ENCODE results near the gene RETSAT. TPM values are rescaled to one million over a fixed set of nuclear protein-coding genes. Genes with fewer than 3 reads are reported as not detected.
"Not testable (repeated sequence)": the region's sequence is repeated elsewhere in the genome, so short reads cannot be mapped to it uniquely, and the experiment has no call there.

The RETSAT gene
- polyA plus RNA-seq, 2 donors, result 35.3 to 46.2 TPM

DNA sequence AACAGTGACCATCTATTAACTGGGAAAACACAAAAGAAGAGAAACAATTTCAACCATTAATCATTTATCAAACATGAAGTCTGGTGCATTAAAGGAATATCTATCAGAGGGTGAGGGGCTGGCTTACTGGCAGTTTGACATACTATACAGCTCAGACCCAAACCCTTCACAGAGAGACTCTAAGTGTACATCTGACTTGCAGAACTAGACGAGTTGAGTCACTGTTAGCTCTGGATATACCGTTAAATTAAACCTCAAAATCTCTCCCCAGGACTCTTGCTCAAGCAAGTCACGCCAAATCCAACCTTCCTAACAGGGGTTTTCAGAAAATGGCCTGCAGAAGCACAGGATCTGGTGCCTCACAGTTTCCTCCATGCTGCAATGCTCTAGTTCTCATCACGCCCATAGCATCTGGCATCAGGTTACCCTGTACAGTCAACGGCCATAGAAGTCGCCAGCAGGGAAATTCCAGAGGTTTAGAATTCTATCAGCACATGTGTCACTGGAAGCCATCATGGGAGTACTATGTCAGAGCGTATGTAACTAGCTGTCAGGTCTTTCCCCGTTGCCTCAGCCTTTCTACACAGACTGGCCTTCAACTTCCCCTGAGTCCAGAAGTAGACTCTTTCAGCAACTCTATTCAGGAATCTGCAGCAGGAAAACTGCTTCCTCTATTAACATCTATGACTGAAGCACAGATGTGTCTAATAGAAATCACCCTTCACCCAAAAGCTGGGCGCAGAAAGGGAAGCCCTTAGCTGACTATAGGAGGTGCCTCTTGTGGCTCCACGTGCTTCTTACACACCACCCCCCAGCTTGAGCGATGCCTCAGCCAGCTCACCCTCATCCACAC lies 35.9 kb downstream of the RETSAT start:
- WGBS, 2 donors, result 59 to 63% methylated on average over 11 of the region's 11 CpGs
- Histone ChIP-seq H3K4me1 (ENCODE audit: control insufficient read depth in 2 of 2, insufficient read depth in 2 of 2, low read length in 1 of 2) (peaks cover 0 to under 1% of the 10 kb centered on the region in 2 donors), H3K4me3 (ENCODE audit: low read depth in 1 of 2, low read length in 2 of 2) (no peak overlapping the region), H3K9me3 (ENCODE audit: control insufficient read depth in 2 of 2, insufficient read depth in 1 of 2, low read depth in 1 of 2, low read length in 1 of 2) (no peaks in the 10 kb centered on the region), H3K27me3 (ENCODE audit: control insufficient read depth in 1 of 2, insufficient read depth in 2 of 2, low read length in 2 of 2) (no peaks in the 10 kb centered on the region), H3K36me3 (ENCODE audit: control insufficient read depth in 2 of 2, insufficient read depth in 2 of 2, low read length in 1 of 2) (peaks cover 16 to 20% of the 10 kb centered on the region in 2 donors), H3K27ac (ENCODE audit: low read depth in 2 of 2, low read length in 1 of 2) (peak overlapping the region in 1 of 2 donors; percentile 11)

DNA sequence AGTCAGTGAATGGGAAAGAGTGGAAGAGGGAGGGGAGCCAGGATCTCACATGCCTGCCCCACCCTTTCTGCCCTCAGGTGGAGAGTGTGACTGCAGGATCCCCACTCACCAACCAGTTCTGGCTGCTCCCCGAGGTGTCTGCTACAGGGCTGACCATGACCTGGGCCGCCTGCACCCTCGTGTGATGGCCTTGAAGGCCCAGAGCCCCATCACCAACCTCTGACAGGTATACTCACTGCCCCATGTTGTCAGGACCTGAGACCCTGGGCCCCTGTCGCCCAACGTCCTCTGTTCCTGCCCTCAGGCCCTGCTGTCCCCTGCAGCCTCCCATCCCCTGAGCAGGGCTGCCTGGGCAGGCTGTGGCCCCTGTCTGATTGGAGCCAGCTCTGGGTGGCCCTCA lies 38.4 kb downstream of the RETSAT start:
- 57 to 63% methylated on average over 3 to 5 of the region's 5 CpGs for WGBS, 2 donors
- H3K36me3 ChIP-seq (ENCODE audit: control insufficient read depth in 2 of 2, insufficient read depth in 2 of 2, low read length in 1 of 2), result peaks cover 10 to 14% of the 10 kb centered on the region in 2 donors

DNA sequence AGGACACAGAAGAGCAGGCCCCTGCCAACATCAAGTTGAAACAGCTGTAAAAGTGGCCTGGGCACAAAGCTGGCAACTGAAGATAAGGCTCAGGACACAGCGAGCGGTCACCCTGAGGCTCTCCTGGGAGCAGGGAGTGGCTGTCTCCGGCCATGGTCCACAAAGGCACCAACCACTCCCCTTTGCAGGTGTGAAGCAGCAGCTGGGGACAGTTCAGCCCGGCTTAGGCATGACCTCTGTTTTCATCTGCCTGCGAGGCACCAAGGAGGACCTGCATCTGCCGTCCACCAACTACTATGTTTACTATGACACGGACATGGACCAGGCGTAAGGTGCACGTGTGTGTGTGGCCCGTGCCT lies 39.5 kb downstream of the RETSAT start:
- Histone ChIP-seq H3K4me1 (ENCODE audit: control insufficient read depth in 2 of 2, insufficient read depth in 2 of 2, low read length in 1 of 2) (no peaks in the 10 kb centered on the region), H3K4me3 (ENCODE audit: low read depth in 1 of 2, low read length in 2 of 2) (no peak overlapping the region), H3K9me3 (ENCODE audit: control insufficient read depth in 2 of 2, insufficient read depth in 1 of 2, low read depth in 1 of 2, low read length in 1 of 2) (no peaks in the 10 kb centered on the region), H3K27me3 (ENCODE audit: control insufficient read depth in 1 of 2, insufficient read depth in 2 of 2, low read length in 2 of 2) (no peaks in the 10 kb centered on the region), H3K27ac (ENCODE audit: low read depth in 2 of 2, low read length in 1 of 2) (no peak overlapping the region), H3K36me3 (ENCODE audit: control insufficient read depth in 2 of 2, insufficient read depth in 2 of 2, low read length in 1 of 2) (peaks cover 4 to 13% of the 10 kb centered on the region in 2 donors)
- WGBS, 2 donors, result 74 to 85% methylated on average over 10 of the region's 10 CpGs

More for the DNA sequence above, 38.4 kb downstream of the RETSAT start:
- not testable (repeated sequence) for H3K4me1 ChIP-seq (ENCODE audit: control insufficient read depth in 2 of 2, insufficient read depth in 2 of 2, low read length in 1 of 2); H3K9me3 ChIP-seq (ENCODE audit: control insufficient read depth in 2 of 2, insufficient read depth in 1 of 2, low read depth in 1 of 2, low read length in 1 of 2); H3K27me3 ChIP-seq (ENCODE audit: control insufficient read depth in 1 of 2, insufficient read depth in 2 of 2, low read length in 2 of 2); H3K4me3 ChIP-seq (ENCODE audit: low read depth in 1 of 2, low read length in 2 of 2); H3K27ac ChIP-seq (ENCODE audit: low read depth in 2 of 2, low read length in 1 of 2)

DNA sequence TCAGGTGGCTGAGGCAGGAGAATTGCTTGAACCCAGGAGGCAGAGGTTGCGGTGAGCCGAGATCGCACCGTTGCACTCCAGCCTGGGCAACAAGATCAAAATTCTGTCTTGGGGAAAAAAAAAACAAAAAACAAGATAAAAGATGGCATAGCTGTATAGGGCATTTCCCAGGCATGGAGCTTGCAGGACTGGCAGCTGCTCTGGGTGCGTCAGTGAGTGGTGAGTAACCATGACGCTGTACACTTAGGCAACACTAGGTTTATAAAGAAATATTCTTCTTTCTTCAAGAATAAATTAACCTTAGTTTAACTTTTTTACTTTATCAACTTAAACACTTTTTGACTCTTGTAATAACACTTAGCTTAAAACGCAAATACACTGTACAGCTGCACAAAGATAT lies 41.9 kb downstream of the RETSAT start:
- Histone ChIP-seq H3K4me1 (ENCODE audit: control insufficient read depth in 2 of 2, insufficient read depth in 2 of 2, low read length in 1 of 2) (peaks cover 0 to 3% of the 10 kb centered on the region in 2 donors), H3K27ac (ENCODE audit: low read depth in 2 of 2, low read length in 1 of 2) (no peak overlapping the region), H3K36me3 (ENCODE audit: control insufficient read depth in 2 of 2, insufficient read depth in 2 of 2, low read length in 1 of 2) (peaks cover 4 to 12% of the 10 kb centered on the region in 2 donors), H3K27me3 (ENCODE audit: control insufficient read depth in 1 of 2, insufficient read depth in 2 of 2, low read length in 2 of 2) (no peaks in the 10 kb centered on the region), H3K4me3 (ENCODE audit: low read depth in 1 of 2, low read length in 2 of 2) (no peak overlapping the region), H3K9me3 (ENCODE audit: control insufficient read depth in 2 of 2, insufficient read depth in 1 of 2, low read depth in 1 of 2, low read length in 1 of 2) (no peaks in the 10 kb centered on the region)
- 69 to 80% methylated on average over 7 of the region's 7 CpGs for WGBS, 2 donors

DNA sequence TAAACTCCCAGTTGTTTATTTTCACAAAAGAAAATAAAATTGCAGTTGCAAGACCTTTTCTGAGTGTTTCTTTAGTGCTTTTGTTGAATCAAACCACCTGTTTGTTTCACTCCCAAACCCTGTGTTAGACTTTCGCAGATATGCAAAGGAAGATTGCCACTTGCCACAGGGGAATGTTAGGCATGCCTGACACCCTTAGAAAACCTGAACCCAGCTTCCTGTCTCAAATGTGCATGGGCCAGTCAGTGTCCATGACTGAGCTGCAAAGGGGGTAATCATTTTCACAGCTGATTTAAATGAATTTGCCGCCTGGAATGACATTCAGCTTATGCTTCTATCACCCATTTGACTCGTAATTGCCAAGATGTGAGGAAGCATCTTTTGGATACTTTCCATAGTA lies 44.0 kb downstream of the RETSAT start:
- WGBS, 2 donors, result 70 to 75% methylated on average over 3 of the region's 3 CpGs
- no peak overlapping the region for H3K4me3 ChIP-seq (ENCODE audit: low read depth in 1 of 2, low read length in 2 of 2)
- no peaks in the 10 kb centered on the region for H3K9me3 ChIP-seq (ENCODE audit: control insufficient read depth in 2 of 2, insufficient read depth in 1 of 2, low read depth in 1 of 2, low read length in 1 of 2)
- peaks cover 0 to 10% of the 10 kb centered on the region in 2 donors for H3K36me3 ChIP-seq (ENCODE audit: control insufficient read depth in 2 of 2, insufficient read depth in 2 of 2, low read length in 1 of 2)
- peaks cover 0 to 3% of the 10 kb centered on the region in 2 donors for H3K4me1 ChIP-seq (ENCODE audit: control insufficient read depth in 2 of 2, insufficient read depth in 2 of 2, low read length in 1 of 2)
- H3K27ac ChIP-seq (ENCODE audit: low read depth in 2 of 2, low read length in 1 of 2), result no peak overlapping the region
- H3K27me3 ChIP-seq (ENCODE audit: control insufficient read depth in 1 of 2, insufficient read depth in 2 of 2, low read length in 2 of 2), result no peaks in the 10 kb centered on the region

DNA sequence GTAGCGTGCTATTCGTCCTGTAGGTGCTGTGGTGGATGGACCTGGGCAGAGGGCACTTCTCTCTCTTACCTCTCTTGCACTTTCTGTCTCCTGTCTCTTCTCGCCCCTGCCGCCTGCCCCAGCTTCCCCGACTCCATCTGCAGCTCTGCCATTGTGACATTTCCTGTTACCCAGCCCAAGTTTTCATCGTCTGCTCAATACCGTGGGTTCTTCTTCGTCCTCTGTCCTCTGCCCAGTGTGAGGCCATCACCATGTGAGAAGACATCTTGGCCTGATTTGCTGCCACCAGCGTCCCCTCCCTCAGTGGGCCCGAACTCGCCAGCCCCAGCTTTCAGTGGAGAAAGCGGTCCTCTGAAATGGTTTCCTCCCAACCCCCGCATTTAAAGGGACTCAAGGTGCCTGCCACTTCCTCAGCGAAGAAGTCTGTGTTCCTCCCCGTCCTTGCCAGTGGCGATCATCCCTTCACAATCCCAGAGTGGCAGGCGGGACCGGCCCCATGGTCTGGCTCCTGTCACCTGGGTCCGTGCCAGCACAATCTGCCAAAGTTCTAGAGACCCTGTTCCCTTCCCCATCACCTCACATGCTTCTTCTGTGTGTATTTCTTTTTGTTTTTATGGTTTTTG lies 44.5 kb downstream of the RETSAT start:
- Histone ChIP-seq H3K36me3 (ENCODE audit: control insufficient read depth in 2 of 2, insufficient read depth in 2 of 2, low read length in 1 of 2) (peaks cover 0 to 5% of the 10 kb centered on the region in 2 donors), H3K27ac (ENCODE audit: low read depth in 2 of 2, low read length in 1 of 2) (no peak overlapping the region), H3K9me3 (ENCODE audit: control insufficient read depth in 2 of 2, insufficient read depth in 1 of 2, low read depth in 1 of 2, low read length in 1 of 2) (no peaks in the 10 kb centered on the region), H3K27me3 (ENCODE audit: control insufficient read depth in 1 of 2, insufficient read depth in 2 of 2, low read length in 2 of 2) (no peaks in the 10 kb centered on the region), H3K4me3 (ENCODE audit: low read depth in 1 of 2, low read length in 2 of 2) (no peak overlapping the region), H3K4me1 (ENCODE audit: control insufficient read depth in 2 of 2, insufficient read depth in 2 of 2, low read length in 1 of 2) (peaks cover 0 to 3% of the 10 kb centered on the region in 2 donors)
- WGBS, 2 donors, result 70% methylated on average over 19 of the region's 19 CpGs

DNA sequence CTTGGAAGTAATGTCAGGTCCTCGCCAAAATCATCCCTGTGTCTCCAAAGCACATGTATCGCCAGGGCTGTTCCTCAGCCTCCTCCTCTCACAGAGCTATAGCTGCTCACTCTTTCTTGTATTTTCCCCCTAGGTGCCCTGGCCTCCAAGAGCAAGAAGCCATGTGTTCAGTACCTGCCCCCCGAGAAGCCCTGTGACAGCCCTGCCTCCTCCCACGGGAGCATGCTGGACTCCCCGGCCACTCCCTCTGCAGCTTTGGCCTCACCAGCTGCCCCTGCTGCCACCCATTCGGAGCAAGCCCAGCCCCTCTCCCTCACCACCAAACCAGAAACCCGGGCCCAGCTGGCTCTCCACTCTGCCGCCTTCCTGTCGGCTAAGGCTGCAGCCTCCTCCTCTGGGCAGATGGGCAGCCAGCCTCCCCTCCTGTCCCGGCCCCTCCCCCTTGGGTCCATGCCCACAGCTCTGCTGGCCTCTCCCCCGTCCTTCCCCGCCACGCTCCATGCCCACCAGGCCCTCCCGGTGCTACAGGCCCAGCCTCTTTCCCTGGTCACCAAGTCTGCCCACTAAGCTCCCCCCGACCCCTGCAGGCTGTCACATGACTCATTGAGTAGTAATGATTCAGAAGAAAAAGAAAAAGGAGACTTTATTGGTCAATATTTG lies 45.3 kb downstream of the RETSAT start:
- peak overlapping the region in 1 of 2 donors; percentile 11 for H3K27ac ChIP-seq (ENCODE audit: low read depth in 2 of 2, low read length in 1 of 2)
- H3K36me3 ChIP-seq (ENCODE audit: control insufficient read depth in 2 of 2, insufficient read depth in 2 of 2, low read length in 1 of 2), result peaks cover 2 to 4% of the 10 kb centered on the region in 2 donors
- H3K9me3 ChIP-seq (ENCODE audit: control insufficient read depth in 2 of 2, insufficient read depth in 1 of 2, low read depth in 1 of 2, low read length in 1 of 2), result no peaks in the 10 kb centered on the region
- 43 to 47% methylated on average over 15 of the region's 15 CpGs for WGBS, 2 donors
- H3K4me1 ChIP-seq (ENCODE audit: control insufficient read depth in 2 of 2, insufficient read depth in 2 of 2, low read length in 1 of 2), result peaks cover 0 to 3% of the 10 kb centered on the region in 2 donors
- no peak overlapping the region for H3K4me3 ChIP-seq (ENCODE audit: low read depth in 1 of 2, low read length in 2 of 2)
- H3K27me3 ChIP-seq (ENCODE audit: control insufficient read depth in 1 of 2, insufficient read depth in 2 of 2, low read length in 2 of 2), result no peaks in the 10 kb centered on the region

DNA sequence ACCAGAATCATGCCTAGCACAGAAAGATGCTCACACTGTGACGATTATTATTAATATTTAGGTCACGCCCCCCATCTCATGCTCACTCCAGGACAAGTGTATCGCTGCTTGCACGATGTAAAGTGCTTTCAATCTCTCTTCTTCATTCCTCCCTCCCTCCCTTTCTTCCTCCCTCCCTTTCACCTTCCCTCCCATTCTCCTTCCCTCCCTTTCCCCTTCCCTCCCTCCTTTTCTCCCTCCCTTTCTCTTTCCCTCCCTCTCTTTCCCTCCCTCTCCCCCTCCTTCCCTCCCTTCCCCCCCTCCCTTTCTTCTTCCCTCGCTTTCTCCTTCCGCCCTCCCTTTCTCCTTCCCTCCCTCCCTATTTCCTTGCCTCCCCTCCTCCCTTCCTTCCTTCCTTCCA lies 46.1 kb downstream of the RETSAT start:
- 80 to 83% methylated on average over 6 of the region's 6 CpGs for WGBS, 2 donors
- Histone ChIP-seq H3K27ac (ENCODE audit: low read depth in 2 of 2, low read length in 1 of 2) (no peak overlapping the region), H3K27me3 (ENCODE audit: control insufficient read depth in 1 of 2, insufficient read depth in 2 of 2, low read length in 2 of 2) (no peaks in the 10 kb centered on the region), H3K9me3 (ENCODE audit: control insufficient read depth in 2 of 2, insufficient read depth in 1 of 2, low read depth in 1 of 2, low read length in 1 of 2) (no peaks in the 10 kb centered on the region), H3K36me3 (ENCODE audit: control insufficient read depth in 2 of 2, insufficient read depth in 2 of 2, low read length in 1 of 2) (peaks cover 2 to 4% of the 10 kb centered on the region in 2 donors), H3K4me3 (ENCODE audit: low read depth in 1 of 2, low read length in 2 of 2) (no peak overlapping the region), H3K4me1 (ENCODE audit: control insufficient read depth in 2 of 2, insufficient read depth in 2 of 2, low read length in 1 of 2) (peaks cover 0 to 3% of the 10 kb centered on the region in 2 donors)

DNA sequence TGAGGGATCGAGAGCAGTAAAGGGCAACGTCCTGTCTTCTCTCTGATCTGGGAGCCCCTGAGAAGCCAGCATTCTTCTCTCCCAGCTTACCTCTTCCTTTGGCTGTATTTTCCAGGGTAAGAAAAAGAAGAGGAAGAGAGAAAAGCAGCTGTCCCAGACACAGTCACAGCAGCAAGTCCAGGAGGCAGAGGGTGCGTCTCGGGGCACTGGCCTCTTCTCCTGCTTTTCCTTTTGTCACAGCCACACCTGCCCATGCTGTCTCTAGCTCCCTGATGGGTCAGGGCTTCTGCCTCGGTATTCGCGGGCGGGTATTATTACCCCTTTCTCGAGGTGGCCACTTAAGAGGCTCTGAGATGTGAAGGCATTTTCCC lies 46.8 kb downstream of the RETSAT start:
- Histone ChIP-seq H3K4me3 (ENCODE audit: low read depth in 1 of 2, low read length in 2 of 2) (no peak overlapping the region), H3K27ac (ENCODE audit: low read depth in 2 of 2, low read length in 1 of 2) (no peak overlapping the region), H3K4me1 (ENCODE audit: control insufficient read depth in 2 of 2, insufficient read depth in 2 of 2, low read length in 1 of 2) (peaks cover 0 to 3% of the 10 kb centered on the region in 2 donors), H3K36me3 (ENCODE audit: control insufficient read depth in 2 of 2, insufficient read depth in 2 of 2, low read length in 1 of 2) (peaks cover 2 to 4% of the 10 kb centered on the region in 2 donors), H3K27me3 (ENCODE audit: control insufficient read depth in 1 of 2, insufficient read depth in 2 of 2, low read length in 2 of 2) (no peaks in the 10 kb centered on the region), H3K9me3 (ENCODE audit: control insufficient read depth in 2 of 2, insufficient read depth in 1 of 2, low read depth in 1 of 2, low read length in 1 of 2) (no peaks in the 10 kb centered on the region)
- 79 to 81% methylated on average over 9 of the region's 9 CpGs for WGBS, 2 donors
